Left cardiac atrium (tissue), 4 donors: ENCODE measurements around the gene FBXO40. TPM values are rescaled to one million over a fixed set of nuclear protein-coding genes. Genes with fewer than 3 reads are reported as not detected.

ENCODE experiments used
- ATAC-seq, 2 donors: fragments of 200-7000 bp; cut with Tn5 transposase; one replicate each; pipeline ENCODE4 v1.9.1; 2020; ENCODE audit warnings: mild to moderate bottlenecking in 2 of 2, moderate library complexity in 2 of 2
- DNase-seq: peaks from one replicate; pipeline ENCODE4 v3.0.0-alpha.2; 2020
- intact Hi-C, 2 donors: fragments of 100-400 bp; cut with DNase I; formaldehyde crosslinking; loops; one replicate each; pipeline versions ENCODE4 v1.14.1 to v1.15.1; 2022 to 2023
- total RNA-seq, 2 donors: library from RNA; stranded (reverse); fragmentation: NEBNext Ultra II Directional; extraction: Animal tissue kit (Norgen Biotek cat#: 25700); gene quantifications; one replicate each; pipeline ENCODE4 v1.2.1, GENCODE V29; 2021
- donor health status: DM: no; HTN: yes; CAD: no.
- donor health status: DM: no; HTN: yes; CAD: no; lungs with severe emphysema.
- donor health status: DM: yes; HTN: yes; CAD: no.
- donor health status: Dilated cardiomyopathy.

FBXO40 gene
- total RNA-seq, 2 donors from 2014 or later: 116 to 146 TPM

- DNase-seq (no peak), ATAC-seq (peak; percentile 61 to 72)
- intact Hi-C loops: no loop called here
These were observed 8.1 kb downstream of the FBXO40 start for GRCh38 chr3:121601212-121601812.

- intact Hi-C loops: no loop called here
- no peak for DNase-seq
- ATAC-seq: no peak
These were observed 11.6 kb downstream of the FBXO40 start for GRCh38 chr3:121604759-121605158.

GRCh38 chr3:121606106-121606505 lies 12.9 kb downstream of the FBXO40 start:
- no peak for DNase-seq
- intact Hi-C loops: no loop called here
- ATAC-seq: no peak

GRCh38 chr3:121619691-121620090 lies 26.5 kb downstream of the FBXO40 start:
- no peak for ATAC-seq
- intact Hi-C loops: no loop called here

GRCh38 chr3:121621491-121621890 lies 28.3 kb downstream of the FBXO40 start:
- ATAC-seq (no peak), DNase-seq (no peak)
- intact Hi-C loops: no loop called here

More at GRCh38 chr3:121619691-121620090, 26.5 kb downstream of the FBXO40 start:
- no peak for DNase-seq

GRCh38 chr3:121624147-121624899 lies 31.1 kb downstream of the FBXO40 start:
- no peak for DNase-seq
- intact Hi-C loops: no loop called here
- ATAC-seq: peak; percentile 36 to 54

- intact Hi-C loops: no loop called here
- ATAC-seq (no peak), DNase-seq (no peak)
These were observed 33.3 kb downstream of the FBXO40 start for GRCh38 chr3:121626495-121626894.

- ATAC-seq (no peak), DNase-seq (no peak)
- intact Hi-C loops: no loop called here
These were observed 34.0 kb downstream of the FBXO40 start for GRCh38 chr3:121627211-121627610.

GRCh38 chr3:121627622-121628021 lies 34.4 kb downstream of the FBXO40 start:
- no peak for ATAC-seq

GRCh38 chr3:121629601-121630000 lies 36.4 kb downstream of the FBXO40 start:
- intact Hi-C loops: no loop called here
- DNase-seq: no peak
- ATAC-seq: peak; percentile 66 to 87

More at GRCh38 chr3:121627622-121628021, 34.4 kb downstream of the FBXO40 start:
- DNase-seq: no peak
- intact Hi-C loops: no loop called here

- no peak for ATAC-seq
- intact Hi-C loops: no loop called here
These were observed 37.2 kb downstream of the FBXO40 start for GRCh38 chr3:121630355-121630754.

GRCh38 chr3:121637922-121638321 lies 44.7 kb downstream of the FBXO40 start:
- DNase-seq (no peak), ATAC-seq (no peak)
- intact Hi-C loops: no loop called here

More at GRCh38 chr3:121630355-121630754, 37.2 kb downstream of the FBXO40 start:
- no peak for DNase-seq

GRCh38 chr3:121641127-121641526 lies 47.9 kb downstream of the FBXO40 start:
- ATAC-seq: no peak
- DNase-seq: no peak
- intact Hi-C loops: no loop called here

GRCh38 chr3:121642601-121643314 lies 49.6 kb downstream of the FBXO40 start:
- DNase-seq (no peak), ATAC-seq (no peak)
- intact Hi-C loops: no loop called here

- DNase-seq (no peak), ATAC-seq (no peak)
- intact Hi-C loops: loop anchor here in 1 of 2 donors (5.0 kb wide), 1 partner anchor 48 kb away; no protein-coding TSS in a partner anchor
These were observed 51.9 kb downstream of the FBXO40 start for GRCh38 chr3:121645054-121645453.

- intact Hi-C loops: loop anchor here in 1 of 2 donors (2.0 to 5.0 kb wide), 2 partner anchors 51 to 102 kb away; no protein-coding TSS in a partner anchor
- ATAC-seq (peak; percentile 97 to 99), DNase-seq (no peak)
These were observed 55.2 kb downstream of the FBXO40 start for GRCh38 chr3:121648219-121648958.

- intact Hi-C loops: loop anchor here in 1 of 2 donors (2.0 to 5.0 kb wide), 2 partner anchors 52 to 103 kb away; no protein-coding TSS in a partner anchor
- DNase-seq (no peak), ATAC-seq (no peak)
These were observed 56.5 kb downstream of the FBXO40 start for GRCh38 chr3:121649645-121650044.

GRCh38 chr3:121651684-121652083 lies 58.5 kb downstream of the FBXO40 start:
- intact Hi-C loops: no loop called here
- ATAC-seq: no peak
- DNase-seq: no peak
